Natural killer cell (primary cell): ENCODE results near the gene CUTC. TPM values are rescaled to one million over a fixed set of nuclear protein-coding genes. Genes with fewer than 3 reads are reported as not detected.

Experiments
- ATAC-seq, 3 donors: fragments of 150-1000 bp in 2 of 3; fragments of 200-7000 bp in 1 of 3; cut with Tn5 transposase; 1 replicate in 1 of 3; 2 replicates in 2 of 3; pipeline ENCODE4 v1.10.0; 2021; ENCODE audit warnings: mild to moderate bottlenecking in 2 of 3, moderate library complexity in 2 of 3
- DNase-seq, 2 donors: peaks; one replicate each; pipeline versions ENCODE4 v3.0.0 to v3.0.0-alpha.2; 2013 to 2021; ENCODE audit warnings: mixed read lengths in 1 of 2
- H3K27ac ChIP-seq: one replicate; pipeline ENCODE4 v1.5.1; 2013; ENCODE audit warnings: mild to moderate bottlenecking, low read length
- H3K27me3 ChIP-seq: one replicate; pipeline ENCODE4 v1.6.1; 2013; ENCODE audit warnings: low read length; ENCODE audit not compliant: control insufficient read depth, insufficient read depth
- H3K36me3 ChIP-seq: one replicate; pipeline ENCODE4 v1.6.1; 2013; ENCODE audit warnings: low read length; ENCODE audit not compliant: control insufficient read depth, insufficient read depth
- H3K4me1 ChIP-seq: one replicate; pipeline ENCODE4 v1.6.1; 2013; ENCODE audit warnings: low read length; ENCODE audit not compliant: control insufficient read depth, insufficient read depth
- H3K4me3 ChIP-seq: one replicate; pipeline ENCODE4 v1.5.1; 2013; ENCODE audit warnings: low read length
- H3K9me3 ChIP-seq: one replicate; pipeline ENCODE4 v1.6.1; 2013; ENCODE audit warnings: low read length; ENCODE audit not compliant: control insufficient read depth, insufficient read depth
- H3K27ac Mint-ChIP-seq, 2 donors: one replicate each; pipeline ENCODE4 v1.8.0; 2022; ENCODE audit warnings: mild to moderate bottlenecking in 2 of 2, mixed read lengths in 2 of 2, moderate library complexity in 1 of 2
- H3K27me3 Mint-ChIP-seq, 2 donors: one replicate each; pipeline ENCODE4 v1.8.0; 2022; ENCODE audit warnings: low read depth in 2 of 2, mixed read lengths in 2 of 2
- H3K36me3 Mint-ChIP-seq: one replicate; pipeline ENCODE4 v1.8.0; 2022; ENCODE audit warnings: mixed read lengths
- H3K4me1 Mint-ChIP-seq, 2 donors: one replicate each; pipeline ENCODE4 v1.8.0; 2022; ENCODE audit warnings: mixed read lengths in 2 of 2
- H3K4me3 Mint-ChIP-seq: one replicate; pipeline ENCODE4 v1.8.0; 2022; ENCODE audit warnings: mild to moderate bottlenecking, moderate library complexity, mixed read lengths
- H3K9me3 Mint-ChIP-seq, 2 donors: one replicate each; pipeline ENCODE4 v1.8.0; 2022; ENCODE audit warnings: mixed read lengths in 2 of 2
- CTCF ChIP-seq: fragments of 200-600 bp; IDR thresholded peaks from one replicate; pipeline ENCODE4 v1.8.0; 2022; ENCODE audit warnings: antibody characterized with exemption
- WGBS: methylation state at CpG from one replicate; pipeline ENCODE4 v1.1.7; 2013; ENCODE audit warnings: missing lambda C conversion rate; ENCODE audit not compliant: insufficient coverage; 5-methylcytosine and 5-hydroxymethylcytosine counted together
- intact Hi-C: fragments of 100-400 bp; cut with micrococcal nuclease; formaldehyde crosslinking; loops from one replicate; pipeline ENCODE4 v1.14.2; 2022
- total RNA-seq, 4 donors: library from RNA; stranded (reverse); fragments of 120-200 nt in 1 of 4; gene quantifications; one replicate each; pipeline versions ENCODE4 v1.2.3 to v1.2.4, GENCODE V29; 2013 to 2022

The CUTC gene
- total RNA-seq, 3 donors from 2014 or later (not counting 1 experiment from before 2014, with no cell fraction given), result 21.4 to 28.1 (median 23.5) TPM

DNA sequence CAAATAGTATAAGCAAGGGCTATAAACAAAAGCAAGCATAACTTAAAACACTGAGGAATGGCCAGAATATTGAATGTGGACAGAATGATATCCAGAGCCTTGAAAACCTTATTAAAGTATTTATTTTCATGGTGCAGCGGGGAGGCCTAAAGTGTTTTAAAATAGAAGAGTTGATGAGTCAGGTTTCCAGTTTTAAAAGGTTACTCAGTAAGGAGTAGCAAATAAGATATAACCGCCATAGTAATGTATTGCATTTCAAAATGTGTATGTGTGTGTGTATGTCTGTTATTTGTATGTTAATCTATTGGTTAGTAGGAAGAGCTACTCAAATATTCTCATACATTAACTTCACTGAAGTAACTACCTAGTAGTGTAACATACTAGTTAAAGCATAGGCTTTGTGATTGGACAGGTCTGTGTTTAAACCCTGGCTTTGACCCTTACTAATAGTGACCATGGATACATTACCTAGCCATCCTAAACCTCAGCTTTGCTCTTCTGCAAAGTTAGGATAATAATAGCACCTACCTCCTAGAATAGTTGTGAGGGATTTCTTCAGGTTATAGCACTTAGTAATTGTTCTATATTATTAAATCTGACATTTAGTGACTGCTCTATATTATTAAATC, 16.9 kb downstream of the CUTC start:
- H3K4me1 Mint-ChIP-seq, result peaks cover 9 to 12% of the 10 kb centered on the region in 2 donors
- peak overlapping the region in 1 of 2 donors; percentile 9 for H3K27ac Mint-ChIP-seq
- intact Hi-C loops, result no loop called here
- 100% methylated on average over 2 of the region's 2 CpGs for WGBS
- ATAC-seq (no peak), DNase-seq (no peak)
- Histone ChIP-seq H3K4me1 (no peaks in the 10 kb centered on the region), H3K27ac (no peak overlapping the region), H3K4me3 (no peak overlapping the region), H3K27me3 (no peaks in the 10 kb centered on the region), H3K9me3 (no peaks in the 10 kb centered on the region), H3K36me3 (peaks cover 81% of the 10 kb centered on the region)
- H3K36me3 Mint-ChIP-seq, result peaks cover 24% of the 10 kb centered on the region
- no peak overlapping the region for H3K4me3 Mint-ChIP-seq
- H3K9me3 Mint-ChIP-seq, result no peaks in the 10 kb centered on the region
- no peaks in the 10 kb centered on the region for H3K27me3 Mint-ChIP-seq
- no peak for TF ChIP-seq CTCF

DNA sequence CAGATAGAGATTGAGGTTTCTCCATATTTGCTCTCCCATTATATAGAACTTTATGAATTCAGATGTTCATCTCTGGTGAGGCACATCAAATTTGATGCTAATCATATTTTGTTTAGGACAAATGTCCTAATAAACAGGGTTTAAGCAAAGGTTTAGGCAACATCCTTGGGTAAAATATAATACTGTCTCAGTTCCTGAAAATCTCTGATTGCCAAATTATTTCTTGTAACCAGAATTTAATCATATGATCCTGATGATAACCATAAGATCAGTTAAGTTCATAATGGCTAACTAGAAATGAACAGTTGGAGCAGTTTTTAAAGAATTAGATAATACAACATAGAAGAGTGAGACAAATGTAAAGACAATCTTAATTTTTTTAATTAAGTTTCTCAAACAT, 18.6 kb downstream of the CUTC start:
- H3K27me3 Mint-ChIP-seq, result no peaks in the 10 kb centered on the region
- no peaks in the 10 kb centered on the region for H3K4me1 ChIP-seq
- no peaks in the 10 kb centered on the region for H3K27me3 ChIP-seq
- peaks cover 20% of the 10 kb centered on the region for H3K36me3 Mint-ChIP-seq
- no peak overlapping the region for H3K4me3 Mint-ChIP-seq
- no peak for TF ChIP-seq CTCF
- no peak overlapping the region for H3K27ac ChIP-seq
- no peak overlapping the region for H3K27ac Mint-ChIP-seq
- peaks cover 9 to 12% of the 10 kb centered on the region in 2 donors for H3K4me1 Mint-ChIP-seq
- no peak for DNase-seq
- no peak overlapping the region for H3K4me3 ChIP-seq
- no peaks in the 10 kb centered on the region for H3K9me3 Mint-ChIP-seq
- intact Hi-C loops, result no loop called here
- ATAC-seq, result no peak
- no peaks in the 10 kb centered on the region for H3K9me3 ChIP-seq
- H3K36me3 ChIP-seq, result peaks cover 78% of the 10 kb centered on the region

DNA sequence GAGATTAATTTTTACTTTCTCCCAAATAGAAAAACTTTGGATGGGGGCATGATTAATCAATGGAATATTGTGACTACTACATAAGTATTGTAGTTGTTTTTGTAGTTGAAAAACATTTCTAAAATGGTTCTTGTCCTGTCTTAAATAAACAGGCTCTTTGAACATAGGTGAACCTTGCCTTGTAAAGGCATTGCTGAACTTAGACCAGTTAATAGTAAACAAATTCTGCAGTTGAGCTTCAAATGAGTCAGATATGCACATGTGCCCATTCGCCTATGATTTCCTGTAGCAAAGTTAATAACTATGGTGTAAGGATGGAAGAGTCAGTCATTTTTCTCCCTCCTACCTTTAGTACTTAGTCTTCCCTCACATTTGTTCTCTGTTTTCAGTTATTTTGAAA, 22.6 kb downstream of the CUTC start:
- no peaks in the 10 kb centered on the region for H3K27me3 ChIP-seq
- TF ChIP-seq CTCF, result no peak
- no CpG with 5 or more reads among the region's 1 CpG for WGBS
- H3K27ac ChIP-seq, result no peak overlapping the region
- Mint-ChIP-seq H3K4me1 (no peaks in the 10 kb centered on the region), H3K9me3 (no peaks in the 10 kb centered on the region), H3K27ac (no peak overlapping the region), H3K27me3 (no peaks in the 10 kb centered on the region), H3K4me3 (no peak overlapping the region), H3K36me3 (peaks cover 31% of the 10 kb centered on the region)
- H3K4me3 ChIP-seq, result no peak overlapping the region
- ATAC-seq (no peak), DNase-seq (no peak)
- peaks cover 77% of the 10 kb centered on the region for H3K36me3 ChIP-seq
- H3K9me3 ChIP-seq, result no peaks in the 10 kb centered on the region
- intact Hi-C loops, result no loop called here
- no peaks in the 10 kb centered on the region for H3K4me1 ChIP-seq

- TF ChIP-seq CTCF, result no peak
- no peaks in the 10 kb centered on the region for H3K9me3 ChIP-seq
- Mint-ChIP-seq H3K36me3 (peaks cover 33% of the 10 kb centered on the region), H3K27ac (no peak overlapping the region), H3K27me3 (no peaks in the 10 kb centered on the region), H3K4me3 (no peak overlapping the region), H3K4me1 (no peaks in the 10 kb centered on the region), H3K9me3 (no peaks in the 10 kb centered on the region)
- ATAC-seq (no peak), DNase-seq (no peak)
- intact Hi-C loops, result no loop called here
- H3K4me3 ChIP-seq, result no peak overlapping the region
- peaks cover 74% of the 10 kb centered on the region for H3K36me3 ChIP-seq
- no peak overlapping the region for H3K27ac ChIP-seq
- no peaks in the 10 kb centered on the region for H3K4me1 ChIP-seq
- H3K27me3 ChIP-seq, result no peaks in the 10 kb centered on the region
- 100% methylated on average over 1 of the region's 1 CpG for WGBS
Observed at GRCh38 chr10:99756159-99756558, 24.1 kb downstream of the CUTC start.
